H9 (cell line): Measurements from ENCODE around the gene LRMDA. TPM values are rescaled to one million over a fixed set of nuclear protein-coding genes. Genes with fewer than 3 reads are reported as not detected.

Experiments used
- DNase-seq: peaks from one replicate; pipeline ENCODE4 v3.0.0-alpha.2; 2017
- H2AFZ ChIP-seq: one replicate; pipeline ENCODE4 v1.6.1; 2013; ENCODE audit warnings: mild to moderate bottlenecking, low read length, control low read depth, moderate library complexity
- H2AK5ac ChIP-seq: 2 replicates; pipeline ENCODE4 v1.6.1; 2013; ENCODE audit warnings: low read length, control low read depth, mixed read lengths; ENCODE audit not compliant: insufficient read length
- H2BK120ac ChIP-seq: one replicate; pipeline ENCODE4 v1.6.1; 2013; ENCODE audit warnings: low read depth, mild to moderate bottlenecking, low read length, control low read depth, inconsistent platforms; ENCODE audit not compliant: poor library complexity, severe bottlenecking
- H2BK12ac ChIP-seq: 2 replicates; pipeline ENCODE4 v1.6.1; 2013; ENCODE audit warnings: low read length, control low read depth, mixed read lengths, low read depth; ENCODE audit not compliant: insufficient read length
- H2BK15ac ChIP-seq: 2 replicates; pipeline ENCODE4 v1.6.1; 2013; ENCODE audit warnings: low read depth, low read length, control low read depth
- H2BK20ac ChIP-seq: one replicate; pipeline ENCODE4 v1.6.1; 2013; ENCODE audit warnings: low read depth, mild to moderate bottlenecking, low read length, control low read depth, inconsistent platforms; ENCODE audit not compliant: poor library complexity, severe bottlenecking
- H2BK5ac ChIP-seq: 2 replicates; pipeline ENCODE4 v1.6.1; 2013; ENCODE audit warnings: low read length, control low read depth, mixed read lengths; ENCODE audit not compliant: insufficient read length
- H3K14ac ChIP-seq: 2 replicates; pipeline ENCODE4 v1.6.1; 2013; ENCODE audit warnings: low read length, control low read depth; ENCODE audit not compliant: insufficient read depth
- H3K18ac ChIP-seq: 2 replicates; pipeline ENCODE4 v1.6.1; 2013; ENCODE audit warnings: low read depth, mild to moderate bottlenecking, mixed read lengths, low read length, control low read depth; ENCODE audit not compliant: insufficient read length
- H3K23ac ChIP-seq: 2 replicates; pipeline ENCODE4 v1.6.1; 2013; ENCODE audit warnings: low read length, control low read depth, mixed read lengths, low read depth; ENCODE audit not compliant: insufficient read length
- H3K23me2 ChIP-seq: 2 replicates; pipeline ENCODE4 v1.6.1; 2013; ENCODE audit warnings: low read depth, mild to moderate bottlenecking, mixed read lengths, low read length, control low read depth; ENCODE audit not compliant: insufficient read length, poor library complexity, severe bottlenecking
- H3K27ac ChIP-seq: 2 replicates; pipeline ENCODE4 v1.5.1; 2013; ENCODE audit warnings: low read length, control low read depth, mixed read lengths, low read depth; ENCODE audit not compliant: insufficient read length
- H3K27me3 ChIP-seq: 2 replicates; pipeline ENCODE4 v1.6.1; 2013; ENCODE audit warnings: low read length, control low read depth, inconsistent platforms; ENCODE audit not compliant: insufficient read depth
- H3K4ac ChIP-seq: 2 replicates; pipeline ENCODE4 v1.6.1; 2013; ENCODE audit warnings: low read depth, mild to moderate bottlenecking, control low read depth, inconsistent platforms, low read length, moderate library complexity
- H3K4me1 ChIP-seq: 2 replicates; pipeline ENCODE4 v1.6.1; 2013; ENCODE audit warnings: low read length, control low read depth, inconsistent platforms; ENCODE audit not compliant: insufficient read depth
- H3K4me2 ChIP-seq: 2 replicates; pipeline ENCODE4 v1.6.1; 2013; ENCODE audit warnings: low read length, control low read depth, mixed read lengths; ENCODE audit not compliant: insufficient read length, insufficient read depth
- H3K56ac ChIP-seq: 2 replicates; pipeline ENCODE4 v1.6.1; 2013; ENCODE audit warnings: low read depth, mild to moderate bottlenecking, mixed read lengths, low read length, control low read depth; ENCODE audit not compliant: insufficient read length
- H3K79me1 ChIP-seq: 2 replicates; pipeline ENCODE4 v1.6.1; 2013; ENCODE audit warnings: low read depth, mild to moderate bottlenecking, moderate library complexity, low read length, control low read depth, inconsistent platforms; ENCODE audit not compliant: insufficient read depth, poor library complexity, severe bottlenecking
- H3K79me2 ChIP-seq: 2 replicates; pipeline ENCODE4 v1.6.1; 2013; ENCODE audit warnings: low read length, control low read depth, inconsistent platforms; ENCODE audit not compliant: insufficient read depth
- H3K9ac ChIP-seq: 2 replicates; pipeline ENCODE4 v1.6.1; 2013; ENCODE audit warnings: low read length, control low read depth, mixed read lengths; ENCODE audit not compliant: insufficient read length; ENCODE audit errors: extremely low read depth
- H3K9me3 ChIP-seq: one replicate; pipeline ENCODE4 v1.6.1; 2013; ENCODE audit warnings: low read depth, low read length, inconsistent platforms; ENCODE audit not compliant: control insufficient read depth
- H3T11ph ChIP-seq: one replicate; pipeline ENCODE4 v1.6.1; 2013; ENCODE audit warnings: mild to moderate bottlenecking, low read length, control low read depth, inconsistent platforms
- H4K20me1 ChIP-seq: one replicate; pipeline ENCODE4 v1.6.1; 2013; ENCODE audit not compliant: control insufficient read depth, insufficient read length, insufficient read depth
- H4K5ac ChIP-seq: 2 replicates; pipeline ENCODE4 v1.6.1; 2013; ENCODE audit warnings: low read depth, mild to moderate bottlenecking, mixed read lengths, low read length, control low read depth; ENCODE audit not compliant: insufficient read length
- H4K8ac ChIP-seq: replicated peaks from 2 replicates; pipeline ENCODE4 v1.6.1; 2013; ENCODE audit warnings: low read length, control low read depth, mixed read lengths, low read depth; ENCODE audit not compliant: insufficient read length
- H4K91ac ChIP-seq: 2 replicates; pipeline ENCODE4 v1.6.1; 2013; ENCODE audit warnings: low read depth, mild to moderate bottlenecking, moderate library complexity, mixed read lengths, low read length, control low read depth; ENCODE audit not compliant: insufficient read length
- H3K27ac Mint-ChIP-seq, 3 experiments: 2 replicates in 2 of 3; 3 replicates in 1 of 3; pipeline ENCODE4 v1.8.0; 2020 to 2021; ENCODE audit warnings: mixed read lengths in 3 of 3, mild to moderate bottlenecking in 1 of 3, moderate library complexity in 1 of 3
- H3K27me3 Mint-ChIP-seq: 2 replicates; pipeline ENCODE4 v1.8.0; 2021; ENCODE audit warnings: low read depth, mild to moderate bottlenecking, moderate library complexity, mixed read lengths
- H3K36me3 Mint-ChIP-seq, 3 experiments: 2 replicates in 2 of 3; 3 replicates in 1 of 3; pipeline ENCODE4 v1.8.0; 2020 to 2021; ENCODE audit warnings: low read depth in 3 of 3, mixed read lengths in 3 of 3; ENCODE audit not compliant: insufficient read depth in 1 of 3
- H3K4me1 Mint-ChIP-seq, 2 experiments: 2 replicates each; pipeline ENCODE4 v1.8.0; 2020; ENCODE audit warnings: mixed read lengths in 2 of 2
- H3K4me3 Mint-ChIP-seq, 2 experiments: 2 replicates in 1 of 2; 3 replicates in 1 of 2; pipeline ENCODE4 v1.8.0; 2020 to 2021; ENCODE audit warnings: mild to moderate bottlenecking in 2 of 2, mixed read lengths in 2 of 2, moderate library complexity in 1 of 2
- H3K9me3 Mint-ChIP-seq, 2 experiments: 2 replicates in 1 of 2; 3 replicates in 1 of 2; pipeline ENCODE4 v1.8.0; 2020; ENCODE audit warnings: mild to moderate bottlenecking in 2 of 2, mixed read lengths in 2 of 2, moderate library complexity in 1 of 2
- WGBS: extraction: QIAGEN DNeasy Blood & Tissue Kit; methylation state at CpG from one replicate; pipeline ENCODE4 v1.1.7; 2013; ENCODE audit warnings: missing lambda C conversion rate, low lambda C conversion rate, mixed read lengths; ENCODE audit not compliant: insufficient read length; ENCODE audit errors: extremely low coverage; 5-methylcytosine and 5-hydroxymethylcytosine counted together
- total RNA-seq: library from RNA; stranded (reverse); gene quantifications from 2 replicates; pipeline ENCODE4 v1.2.1, GENCODE V29; 2021
- TF ChIP-seq, protein P1 (sequence below): fragments of 200-600 bp; sonication (generic); conservative IDR thresholded peaks from 3 replicates; pipeline ENCODE4 v1.8.0; 2021; ENCODE audit warnings: antibody characterized with exemption, mild to moderate bottlenecking

Gene LRMDA
- total RNA-seq, 1 experiment from 2014 or later, result 1.8 TPM

DNA sequence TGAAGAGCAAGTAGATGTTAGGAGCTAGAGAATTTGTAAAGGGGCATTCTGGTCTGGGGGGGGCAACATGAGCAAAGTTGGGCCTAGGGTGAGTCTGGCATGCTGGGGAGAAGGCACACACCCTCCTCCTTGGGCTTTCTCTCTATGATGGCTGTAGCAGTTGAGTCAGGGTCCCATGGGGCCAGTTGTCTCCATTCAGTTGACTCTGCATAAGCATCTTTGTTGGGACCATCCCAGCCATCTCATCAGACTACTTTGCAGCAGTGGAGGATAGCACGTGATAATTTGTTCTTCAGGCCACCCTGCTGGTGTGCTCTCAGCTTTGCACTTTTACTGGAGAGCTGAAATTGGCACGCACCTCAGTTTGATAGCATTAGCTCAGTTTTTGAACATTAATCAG is 55.2 kb downstream of the LRMDA start:
- no peak overlapping the region for H3K14ac ChIP-seq
- no peaks in the 10 kb centered on the region for H3K23me2 ChIP-seq
- H2AK5ac ChIP-seq, result no peak overlapping the region
- H3K27ac ChIP-seq, result no peak overlapping the region
- H3K23ac ChIP-seq, result no peak overlapping the region
- no peak overlapping the region for H3K4me2 ChIP-seq
- DNase-seq, result no peak
- no peaks in the 10 kb centered on the region for H4K20me1 ChIP-seq
- H3K9me3 ChIP-seq, result no peaks in the 10 kb centered on the region
- H4K5ac ChIP-seq, result no peak overlapping the region
- no CpG with 5 or more reads among the region's 2 CpGs for WGBS
- no peaks in the 10 kb centered on the region for H3K27me3 ChIP-seq
- no peak overlapping the region for H2AFZ ChIP-seq
- Mint-ChIP-seq H3K4me1 (no peaks in the 10 kb centered on the region), H3K4me3 (no peak overlapping the region), H3K9me3 (peaks cover 0 to 2% of the 10 kb centered on the region in 2 experiments; a peak in 2 of 5 replicates), H3K27ac (no peak overlapping the region), H3K27me3 (peaks cover 10% of the 10 kb centered on the region), H3K36me3 (no peaks in the 10 kb centered on the region)
- H3K4ac ChIP-seq, result no peak overlapping the region
- no peak overlapping the region for H2BK120ac ChIP-seq
- H4K8ac ChIP-seq, result no peak overlapping the region
- H3K18ac ChIP-seq, result no peak overlapping the region
- no peak overlapping the region for H2BK5ac ChIP-seq
- TF ChIP-seq, protein P1, sequence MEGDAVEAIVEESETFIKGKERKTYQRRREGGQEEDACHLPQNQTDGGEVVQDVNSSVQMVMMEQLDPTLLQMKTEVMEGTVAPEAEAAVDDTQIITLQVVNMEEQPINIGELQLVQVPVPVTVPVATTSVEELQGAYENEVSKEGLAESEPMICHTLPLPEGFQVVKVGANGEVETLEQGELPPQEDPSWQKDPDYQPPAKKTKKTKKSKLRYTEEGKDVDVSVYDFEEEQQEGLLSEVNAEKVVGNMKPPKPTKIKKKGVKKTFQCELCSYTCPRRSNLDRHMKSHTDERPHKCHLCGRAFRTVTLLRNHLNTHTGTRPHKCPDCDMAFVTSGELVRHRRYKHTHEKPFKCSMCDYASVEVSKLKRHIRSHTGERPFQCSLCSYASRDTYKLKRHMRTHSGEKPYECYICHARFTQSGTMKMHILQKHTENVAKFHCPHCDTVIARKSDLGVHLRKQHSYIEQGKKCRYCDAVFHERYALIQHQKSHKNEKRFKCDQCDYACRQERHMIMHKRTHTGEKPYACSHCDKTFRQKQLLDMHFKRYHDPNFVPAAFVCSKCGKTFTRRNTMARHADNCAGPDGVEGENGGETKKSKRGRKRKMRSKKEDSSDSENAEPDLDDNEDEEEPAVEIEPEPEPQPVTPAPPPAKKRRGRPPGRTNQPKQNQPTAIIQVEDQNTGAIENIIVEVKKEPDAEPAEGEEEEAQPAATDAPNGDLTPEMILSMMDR, result no peak
- no peak overlapping the region for H2BK15ac ChIP-seq
- H3K4me1 ChIP-seq, result no peaks in the 10 kb centered on the region
- no peak overlapping the region for H2BK20ac ChIP-seq
- H3K9ac ChIP-seq, result no peak overlapping the region
- no peaks in the 10 kb centered on the region for H3K79me2 ChIP-seq
- H4K91ac ChIP-seq, result no peak overlapping the region
- no peaks in the 10 kb centered on the region for H3K79me1 ChIP-seq
- H2BK12ac ChIP-seq, result no peak overlapping the region
- H3K56ac ChIP-seq, result no peak overlapping the region
- H3T11ph ChIP-seq, result no peak overlapping the region
